Small intestine (tissue), 7 donors: ENCODE measurements around the gene GTF2F2. TPM values are rescaled to one million over a fixed set of nuclear protein-coding genes. Genes with fewer than 3 reads are reported as not detected.
"Not testable (repeated sequence)": the region's sequence is repeated elsewhere in the genome, so short reads cannot be mapped to it uniquely, and the experiment has no call there.

Experiments
- DNase-seq, 2 donors: peaks; one replicate each; pipeline versions ENCODE4 v3.0.0 to v3.0.0-alpha.2; 2013
- FAIRE-seq: peaks from 2 replicates; lab custom pipeline; 2012; peaks lifted over from hg19 to GRCh38; lab: Jason Lieb, UNC
- H3K27ac ChIP-seq, 3 donors: one replicate each; pipeline ENCODE4 v1.5.1; 2013; ENCODE audit warnings: low read length in 2 of 3, mild to moderate bottlenecking in 2 of 3, control low read depth in 1 of 3, inconsistent platforms in 1 of 3, low read depth in 1 of 3, moderate library complexity in 1 of 3
- H3K27me3 ChIP-seq, 3 donors: one replicate each; pipeline ENCODE4 v1.6.1; 2013; ENCODE audit warnings: low read length in 3 of 3, inconsistent platforms in 1 of 3; ENCODE audit not compliant: control insufficient read depth in 3 of 3, insufficient read depth in 3 of 3
- H3K36me3 ChIP-seq, 3 donors: one replicate each; pipeline ENCODE4 v1.6.1; 2013; ENCODE audit warnings: low read length in 3 of 3, inconsistent platforms in 1 of 3, low read depth in 1 of 3, mild to moderate bottlenecking in 1 of 3, moderate library complexity in 1 of 3; ENCODE audit not compliant: control insufficient read depth in 3 of 3, insufficient read depth in 2 of 3
- H3K4me1 ChIP-seq, 3 donors: one replicate each; pipeline ENCODE4 v1.6.1; 2013; ENCODE audit warnings: low read length in 2 of 3, inconsistent platforms in 1 of 3, low read depth in 1 of 3, mild to moderate bottlenecking in 1 of 3, moderate library complexity in 1 of 3; ENCODE audit not compliant: control insufficient read depth in 3 of 3, insufficient read depth in 2 of 3
- H3K4me3 ChIP-seq, 3 donors: one replicate each; pipeline ENCODE4 v1.5.1; 2013; ENCODE audit warnings: low read length in 3 of 3, control low read depth in 1 of 3, inconsistent platforms in 1 of 3, low read depth in 1 of 3, mild to moderate bottlenecking in 1 of 3, moderate library complexity in 1 of 3
- H3K9me3 ChIP-seq, 2 donors: one replicate each; pipeline ENCODE4 v1.6.1; 2013; ENCODE audit warnings: low read depth in 1 of 2, low read length in 1 of 2; ENCODE audit not compliant: control insufficient read depth in 2 of 2, insufficient read depth in 1 of 2
- WGBS, 3 donors: extraction: QIAGEN DNeasy Blood & Tissue Kit; methylation state at CpG; one replicate each; pipeline ENCODE4 v1.1.7; 2013; 5-methylcytosine and 5-hydroxymethylcytosine counted together
- polyA plus RNA-seq, 4 donors: library from polyadenylated mRNA; stranded (reverse) in 3 of 4; unstranded in 1 of 4; fragments of 200-250 nt in 3 of 4; fragments of 120-200 nt in 1 of 4; gene quantifications; one replicate each; pipeline versions ENCODE4 v1.2.1 to v1.2.3, GENCODE V29; 2013
- donor health status: healthy with polysubstance abuse.
- donor health status: control.
- donor health status: control.
- donor health status: Bipolar disorder and iron deficiency.
- donor health status: healthy.

The GTF2F2 gene
- polyA plus RNA-seq, 4 donors, result 11.6 to 18.9 (median 15.8) TPM

- 77 to 82% (median 78%) methylated on average over 3 of the region's 3 CpGs for WGBS, 3 donors
- Histone ChIP-seq H3K9me3 (no peaks in the 10 kb centered on the region), H3K27me3 (no peaks in the 10 kb centered on the region), H3K27ac (no peak overlapping the region), H3K4me3 (no peak overlapping the region), H3K4me1 (peaks cover 0 to 5% (median 0%) of the 10 kb centered on the region in 3 donors), H3K36me3 (peaks cover 0 to 7% (median 3%) of the 10 kb centered on the region in 3 donors)
- FAIRE-seq (no peak), DNase-seq (no peak)
These were observed 162.7 kb downstream of the GTF2F2 start for GRCh38 chr13:45282994-45283393.

- H3K36me3 ChIP-seq, result peaks cover 0 to 15% (median 3%) of the 10 kb centered on the region in 3 donors
- DNase-seq, result no peak
- H3K27me3 ChIP-seq, result no peaks in the 10 kb centered on the region
- no peaks in the 10 kb centered on the region for H3K9me3 ChIP-seq
- no peaks in the 10 kb centered on the region for H3K4me1 ChIP-seq
- no peak overlapping the region for H3K27ac ChIP-seq
- H3K4me3 ChIP-seq, result no peak overlapping the region
- FAIRE-seq, result no peak
- WGBS, 3 donors, result 92 to 94% (median 93%) methylated on average over 3 of the region's 3 CpGs
These were observed 169.7 kb downstream of the GTF2F2 start for GRCh38 chr13:45289936-45290563.

- WGBS, 3 donors, result 52 to 82% (median 57%) methylated on average over 1 of the region's 1 CpG
- Histone ChIP-seq H3K4me1 (no peaks in the 10 kb centered on the region), H3K36me3 (peaks cover 0 to 10% (median 0%) of the 10 kb centered on the region in 3 donors), H3K9me3 (no peaks in the 10 kb centered on the region), H3K27ac (no peak overlapping the region), H3K27me3 (no peaks in the 10 kb centered on the region), H3K4me3 (no peak overlapping the region)
- no peak for DNase-seq
- no peak for FAIRE-seq
These were observed 171.9 kb downstream of the GTF2F2 start for GRCh38 chr13:45292176-45292575.

- Histone ChIP-seq H3K4me1 (no peaks in the 10 kb centered on the region), H3K27me3 (peaks cover 0 to 7% (median 0%) of the 10 kb centered on the region in 3 donors), H3K4me3 (no peak overlapping the region), H3K36me3 (no peaks in the 10 kb centered on the region), H3K27ac (no peak overlapping the region), H3K9me3 (no peaks in the 10 kb centered on the region)
- no peak for DNase-seq
- 66 to 84% (median 77%) methylated on average over 7 of the region's 7 CpGs for WGBS, 3 donors
- no peak for FAIRE-seq
These were observed 175.2 kb downstream of the GTF2F2 start for GRCh38 chr13:45295536-45295935.

GRCh38 chr13:45296259-45296658 lies 175.9 kb downstream of the GTF2F2 start:
- peaks cover 0 to 9% (median 0%) of the 10 kb centered on the region in 3 donors for H3K27me3 ChIP-seq
- H3K4me1 ChIP-seq, result no peaks in the 10 kb centered on the region
- H3K4me3 ChIP-seq, result no peak overlapping the region
- H3K36me3 ChIP-seq, result no peaks in the 10 kb centered on the region
- no peak for FAIRE-seq
- no peaks in the 10 kb centered on the region for H3K9me3 ChIP-seq
- no peak overlapping the region for H3K27ac ChIP-seq
- no peak for DNase-seq

GRCh38 chr13:45297456-45298205 lies 177.3 kb downstream of the GTF2F2 start:
- no peaks in the 10 kb centered on the region for H3K36me3 ChIP-seq
- H3K27me3 ChIP-seq, result peaks cover 0 to 19% (median 0%) of the 10 kb centered on the region in 3 donors
- no peak for DNase-seq
- 75 to 83% (median 79%) methylated on average over 7 of the region's 7 CpGs for WGBS, 3 donors
- no peak for FAIRE-seq
- no peak overlapping the region for H3K4me3 ChIP-seq
- H3K4me1 ChIP-seq, result no peaks in the 10 kb centered on the region
- H3K27ac ChIP-seq, result no peak overlapping the region
- H3K9me3 ChIP-seq, result no peaks in the 10 kb centered on the region

GRCh38 chr13:45298206-45298505 lies 177.8 kb downstream of the GTF2F2 start:
- DNase-seq (no peak), FAIRE-seq (no peak)
- Histone ChIP-seq H3K27me3 (peaks cover 0 to 20% (median 0%) of the 10 kb centered on the region in 3 donors), H3K9me3 (no peaks in the 10 kb centered on the region), H3K27ac (peak overlapping the region in 1 of 3 donors; percentile 45), H3K4me1 (no peaks in the 10 kb centered on the region), H3K4me3 (no peak overlapping the region), H3K36me3 (no peaks in the 10 kb centered on the region)
- 68 to 93% (median 85%) methylated on average over 2 of the region's 2 CpGs for WGBS, 3 donors

- not testable (repeated sequence) for H3K9me3 ChIP-seq, DNase-seq, H3K4me3 ChIP-seq, FAIRE-seq, H3K4me1 ChIP-seq, H3K36me3 ChIP-seq
- Histone ChIP-seq H3K27ac (peak overlapping the region in 1 of 3 donors; percentile 45), H3K27me3 (peaks cover 0 to 20% (median 0%) of the 10 kb centered on the region in 3 donors)
- 86 to 99% (median 97%) methylated on average over 3 of the region's 3 CpGs for WGBS, 3 donors
These were observed 178.2 kb downstream of the GTF2F2 start for GRCh38 chr13:45298550-45298949.
